Neural progenitor cell (in vitro differentiated cells): ENCODE measurements around the gene LRRC7. TPM values are rescaled to one million over a fixed set of nuclear protein-coding genes. Genes with fewer than 3 reads are reported as not detected.

Source experiments
- DNase-seq: peaks from one replicate; pipeline ENCODE4 v3.0.0-alpha.2; 2016; ENCODE audit warnings: low spot score
- H2AFZ ChIP-seq: fragments of 200-600 bp; sonication (generic); replicated peaks from 2 replicates; pipeline ENCODE4 v1.6.1; 2016; ENCODE audit warnings: antibody characterized with exemption
- H3F3A ChIP-seq: fragments of 200-600 bp; sonication (generic); 2 replicates; pipeline ENCODE4 v1.6.1; 2016; ENCODE audit warnings: antibody characterized with exemption, low read depth
- H3K27ac ChIP-seq: fragments of 200-600 bp; sonication (generic); 2 replicates; pipeline ENCODE4 v1.5.1; 2016; ENCODE audit warnings: mild to moderate bottlenecking
- H3K27me3 ChIP-seq: fragments of 200-600 bp; sonication (generic); 2 replicates; pipeline ENCODE4 v1.6.1; 2016; ENCODE audit warnings: mild to moderate bottlenecking, moderate library complexity
- H3K36me3 ChIP-seq: fragments of 200-600 bp; sonication (generic); 2 replicates; pipeline ENCODE4 v1.5.1; 2016
- H3K4me1 ChIP-seq: fragments of 200-600 bp; sonication (generic); 2 replicates; pipeline ENCODE4 v1.6.1; 2016; ENCODE audit warnings: mixed run types
- H3K4me2 ChIP-seq: fragments of 200-600 bp; sonication (generic); 2 replicates; pipeline ENCODE4 v1.6.1; 2016
- H3K4me3 ChIP-seq: fragments of 200-600 bp; sonication (generic); 2 replicates; pipeline ENCODE4 v1.5.1; 2016
- H3K79me2 ChIP-seq: fragments of 200-600 bp; sonication (generic); 2 replicates; pipeline ENCODE4 v1.6.1; 2016; ENCODE audit warnings: low read depth
- H3K9ac ChIP-seq: fragments of 200-600 bp; sonication (generic); 2 replicates; pipeline ENCODE4 v1.6.1; 2016
- H3K9me3 ChIP-seq: fragments of 200-600 bp; sonication (generic); 2 replicates; pipeline ENCODE4 v1.5.1; 2016; ENCODE audit warnings: low read depth
- H4K20me1 ChIP-seq: fragments of 200-600 bp; sonication (generic); 2 replicates; pipeline ENCODE4 v1.6.1; 2016; ENCODE audit warnings: low read depth
- H3K27ac Mint-ChIP-seq: 3 replicates; pipeline ENCODE4 v1.8.0; 2021; ENCODE audit warnings: mixed read lengths
- H3K27me3 Mint-ChIP-seq: 2 replicates; pipeline ENCODE4 v1.8.0; 2022; ENCODE audit warnings: low read depth, mild to moderate bottlenecking, inconsistent platforms, moderate library complexity, mixed read lengths; ENCODE audit not compliant: insufficient read depth
- H3K36me3 Mint-ChIP-seq: 3 replicates; pipeline ENCODE4 v1.8.0; 2021; ENCODE audit warnings: mixed read lengths
- H3K4me1 Mint-ChIP-seq: 3 replicates; pipeline ENCODE4 v1.8.0; 2021; ENCODE audit warnings: mixed read lengths
- H3K4me3 Mint-ChIP-seq: 3 replicates; pipeline ENCODE4 v1.8.0; 2021; ENCODE audit warnings: mild to moderate bottlenecking, moderate library complexity, mixed read lengths
- H3K9me3 Mint-ChIP-seq: 3 replicates; pipeline ENCODE4 v1.8.0; 2020; ENCODE audit warnings: mixed read lengths
- EZH2 ChIP-seq: fragments of 200-600 bp; sonication (generic); IDR thresholded peaks from 2 replicates; pipeline ENCODE4 v1.6.1; 2017; ENCODE audit warnings: antibody characterized with exemption, mild to moderate bottlenecking, moderate library complexity
- EZH2phosphoT487 ChIP-seq: fragments of 200-600 bp; sonication (generic); IDR thresholded peaks from 2 replicates; pipeline ENCODE4 v1.6.1; 2017; ENCODE audit warnings: antibody characterized with exemption
- total RNA-seq: library from RNA; depleted of rRNA; stranded (reverse); fragments of >200 nt; gene quantifications from 2 replicates; pipeline ENCODE4 v1.2.3, GENCODE V29; 2015; ENCODE audit warnings: low replicate concordance
- TF ChIP-seq, protein P1 (sequence below): fragments of 200-600 bp; sonication (generic); IDR thresholded peaks from 2 replicates; pipeline ENCODE4 v1.5.1; 2017; ENCODE audit warnings: antibody characterized with exemption, mild to moderate bottlenecking

The LRRC7 gene
- total RNA-seq, 1 donor from 2014 or later = not detected

DNA sequence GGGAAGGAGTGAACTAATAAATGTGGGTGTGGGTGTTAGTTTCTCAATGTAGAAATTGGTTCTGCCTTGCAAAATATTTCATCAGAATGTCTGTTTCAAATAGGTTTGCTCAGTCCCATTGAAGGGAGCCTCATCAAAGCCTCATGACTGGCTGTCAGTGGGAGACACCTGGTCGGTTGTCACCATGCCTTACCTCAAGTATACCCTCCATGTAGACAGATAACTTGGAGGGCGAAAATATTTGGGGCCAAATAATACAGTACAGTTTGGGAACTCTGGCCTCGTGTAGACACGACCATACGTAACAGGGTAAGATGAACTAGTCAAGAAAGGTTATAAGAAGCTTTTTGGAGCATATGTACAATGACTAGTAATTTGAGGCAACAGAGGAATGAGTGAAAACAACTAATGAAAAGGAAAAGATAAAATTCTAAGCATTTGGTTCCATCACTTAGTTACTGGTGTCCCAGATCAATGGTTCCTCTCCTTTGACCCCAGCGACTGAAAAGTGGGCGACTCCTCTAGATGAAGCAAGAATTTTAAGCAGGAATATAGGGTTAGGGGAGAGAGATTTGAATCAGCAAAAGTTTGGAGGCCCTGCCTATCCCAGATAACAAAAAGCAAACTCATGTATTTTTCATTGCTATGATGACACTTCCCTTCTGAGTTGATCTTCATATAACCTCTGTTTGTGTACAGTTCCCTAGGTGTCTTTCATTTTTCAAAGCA lies 473.8 kb downstream of the LRRC7 start:
- H3K4me2 ChIP-seq = no peak overlapping the region
- H3K36me3 ChIP-seq = no peaks in the 10 kb centered on the region
- Mint-ChIP-seq H3K4me3 (no peak overlapping the region), H3K4me1 (peaks cover 7% of the 10 kb centered on the region), H3K9me3 (peaks cover 3% of the 10 kb centered on the region), H3K36me3 (peaks cover 3% of the 10 kb centered on the region), H3K27me3 (no peaks in the 10 kb centered on the region), H3K27ac (no peak overlapping the region)
- no peaks in the 10 kb centered on the region for H3F3A ChIP-seq
- no peak overlapping the region for H3K4me3 ChIP-seq
- TF ChIP-seq, protein P1, sequence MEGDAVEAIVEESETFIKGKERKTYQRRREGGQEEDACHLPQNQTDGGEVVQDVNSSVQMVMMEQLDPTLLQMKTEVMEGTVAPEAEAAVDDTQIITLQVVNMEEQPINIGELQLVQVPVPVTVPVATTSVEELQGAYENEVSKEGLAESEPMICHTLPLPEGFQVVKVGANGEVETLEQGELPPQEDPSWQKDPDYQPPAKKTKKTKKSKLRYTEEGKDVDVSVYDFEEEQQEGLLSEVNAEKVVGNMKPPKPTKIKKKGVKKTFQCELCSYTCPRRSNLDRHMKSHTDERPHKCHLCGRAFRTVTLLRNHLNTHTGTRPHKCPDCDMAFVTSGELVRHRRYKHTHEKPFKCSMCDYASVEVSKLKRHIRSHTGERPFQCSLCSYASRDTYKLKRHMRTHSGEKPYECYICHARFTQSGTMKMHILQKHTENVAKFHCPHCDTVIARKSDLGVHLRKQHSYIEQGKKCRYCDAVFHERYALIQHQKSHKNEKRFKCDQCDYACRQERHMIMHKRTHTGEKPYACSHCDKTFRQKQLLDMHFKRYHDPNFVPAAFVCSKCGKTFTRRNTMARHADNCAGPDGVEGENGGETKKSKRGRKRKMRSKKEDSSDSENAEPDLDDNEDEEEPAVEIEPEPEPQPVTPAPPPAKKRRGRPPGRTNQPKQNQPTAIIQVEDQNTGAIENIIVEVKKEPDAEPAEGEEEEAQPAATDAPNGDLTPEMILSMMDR = no peak
- TF ChIP-seq EZH2phosphoT487 (no peak), EZH2 (no peak)
- no peak overlapping the region for H2AFZ ChIP-seq
- H3K4me1 ChIP-seq = no peaks in the 10 kb centered on the region
- no peaks in the 10 kb centered on the region for H3K79me2 ChIP-seq
- no peaks in the 10 kb centered on the region for H3K9me3 ChIP-seq
- no peaks in the 10 kb centered on the region for H4K20me1 ChIP-seq
- H3K27ac ChIP-seq = no peak overlapping the region
- no peak overlapping the region for H3K9ac ChIP-seq
- no peaks in the 10 kb centered on the region for H3K27me3 ChIP-seq
- DNase-seq = no peak

DNA sequence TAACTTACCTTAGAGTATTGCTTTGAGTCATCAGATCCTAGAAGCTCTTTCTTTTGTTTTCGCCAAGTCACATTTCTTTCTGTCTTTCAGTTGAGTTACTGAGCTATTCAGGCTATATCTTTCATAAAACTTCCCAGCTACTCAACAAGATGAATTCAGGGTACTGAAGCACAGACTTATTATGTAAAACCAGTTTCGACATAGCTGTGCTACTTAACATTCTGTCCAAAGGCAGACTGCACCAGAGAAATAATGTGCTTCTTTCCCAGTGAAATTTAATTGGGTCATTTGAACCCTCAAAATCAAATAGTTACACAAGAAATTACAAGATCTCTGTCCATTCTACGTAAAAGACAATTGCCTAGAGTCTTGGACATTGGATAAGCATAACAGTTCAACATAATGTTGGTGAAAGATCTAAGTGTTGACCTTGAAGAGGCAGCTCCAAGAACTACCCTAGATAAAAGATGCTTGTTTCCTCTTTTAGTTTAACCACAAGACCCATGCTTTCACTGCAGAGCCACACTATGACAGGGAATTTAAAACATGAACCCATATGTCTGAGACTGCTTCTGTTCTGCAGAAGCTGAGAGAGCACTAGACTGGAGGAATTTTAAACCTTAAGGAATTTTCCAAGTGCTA lies 474.5 kb downstream of the LRRC7 start:
- Histone ChIP-seq H3K9ac (no peak overlapping the region), H3K9me3 (no peaks in the 10 kb centered on the region), H2AFZ (no peak overlapping the region), H3K4me3 (no peak overlapping the region), H3K27ac (no peak overlapping the region), H3K36me3 (no peaks in the 10 kb centered on the region), H3K4me2 (no peak overlapping the region), H3K79me2 (no peaks in the 10 kb centered on the region), H3F3A (no peaks in the 10 kb centered on the region), H3K4me1 (no peaks in the 10 kb centered on the region), H4K20me1 (no peaks in the 10 kb centered on the region), H3K27me3 (no peaks in the 10 kb centered on the region)
- H3K9me3 Mint-ChIP-seq = peaks cover 3% of the 10 kb centered on the region
- no peaks in the 10 kb centered on the region for H3K27me3 Mint-ChIP-seq
- H3K36me3 Mint-ChIP-seq = peaks cover 3% of the 10 kb centered on the region
- H3K27ac Mint-ChIP-seq = no peak overlapping the region
- DNase-seq = no peak
- TF ChIP-seq, protein P1 = no peak
- TF ChIP-seq EZH2phosphoT487 (no peak), EZH2 (no peak)
- peaks cover 7% of the 10 kb centered on the region for H3K4me1 Mint-ChIP-seq
- H3K4me3 Mint-ChIP-seq = no peak overlapping the region

DNA sequence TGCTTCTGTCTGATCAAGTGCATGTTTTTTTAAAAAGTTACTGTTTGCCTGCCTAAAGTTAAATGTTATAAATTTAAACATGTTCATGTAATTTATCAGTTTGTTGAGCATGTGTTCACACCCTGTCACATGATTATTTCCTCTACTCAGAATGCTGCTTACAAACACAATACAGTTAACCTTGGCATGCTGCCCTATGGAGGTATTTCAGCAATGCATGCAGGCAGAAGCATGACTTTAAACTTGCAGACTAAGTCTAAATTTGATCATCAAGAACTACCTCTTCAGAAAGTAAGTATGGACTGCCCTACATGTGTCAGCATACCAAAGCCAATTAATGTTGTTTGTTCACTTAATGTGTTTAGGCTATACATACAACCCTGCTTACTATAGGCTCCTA lies 476.1 kb downstream of the LRRC7 start:
- Histone ChIP-seq H3K79me2 (no peaks in the 10 kb centered on the region), H3K36me3 (no peaks in the 10 kb centered on the region), H2AFZ (no peak overlapping the region), H4K20me1 (no peaks in the 10 kb centered on the region), H3F3A (no peaks in the 10 kb centered on the region), H3K27ac (no peak overlapping the region), H3K4me1 (no peaks in the 10 kb centered on the region), H3K9ac (no peak overlapping the region), H3K4me2 (no peak overlapping the region), H3K4me3 (no peak overlapping the region), H3K9me3 (no peaks in the 10 kb centered on the region), H3K27me3 (no peaks in the 10 kb centered on the region)
- Mint-ChIP-seq H3K27me3 (no peaks in the 10 kb centered on the region), H3K27ac (no peak overlapping the region), H3K9me3 (peaks cover 1% of the 10 kb centered on the region), H3K36me3 (no peaks in the 10 kb centered on the region), H3K4me3 (no peak overlapping the region), H3K4me1 (no peaks in the 10 kb centered on the region)
- TF ChIP-seq EZH2phosphoT487 (no peak), EZH2 (no peak)
- TF ChIP-seq, protein P1 = no peak
- no peak for DNase-seq
